ENCODE results near the gene PPFIA3. TPM values are rescaled to one million over a fixed set of nuclear protein-coding genes. Genes with fewer than 3 reads are reported as not detected.

Gene PPFIA3
- total and polyA plus RNA-seq, 2 experiments from 2014 or later = 25.4 to 29.7 TPM

- Mint-ChIP-seq H3K27ac (no peak overlapping the region), H3K4me1 (no peaks in the 10 kb centered on the region), H3K27me3 (ENCODE audit: insufficient read depth, low read depth, poor library complexity) (peaks cover 2% of the 10 kb centered on the region), H3K36me3 (ENCODE audit: low read depth) (peaks cover 12% of the 10 kb centered on the region; the same call in 2 of the 3 replicates), H3K9me3 (peaks cover 3% of the 10 kb centered on the region; the same call in 1 of the 3 replicates), H3K4me3 (no peak overlapping the region)
- Histone ChIP-seq H3K4me2 (no peak overlapping the region), H3K79me2 (replicated peaks; ENCODE audit: insufficient read depth) (no peaks in the 10 kb centered on the region), H3K4me1 (ENCODE audit: insufficient read depth) (no peaks in the 10 kb centered on the region), H3K36me3 (ENCODE audit: insufficient read depth) (no peaks in the 10 kb centered on the region), H3K9me2 (ENCODE audit: insufficient read depth) (no peaks in the 10 kb centered on the region), H2AFZ (no peak overlapping the region), H3F3A (replicated peaks; ENCODE audit: low read depth) (no peaks in the 10 kb centered on the region), H4K20me1 (replicated peaks; ENCODE audit: insufficient read depth) (no peaks in the 10 kb centered on the region), H3K27me3 (ENCODE audit: insufficient read depth) (no peaks in the 10 kb centered on the region), H3K27ac (ENCODE audit: low read depth) (no peak overlapping the region), H3K4me3 (no peak overlapping the region)
- TF ChIP-seq NANOG (IDR thresholded peaks at IDR 0.05; ENCODE audit: borderline replicate concordance) (no peak), STAT1 (IDR thresholded peaks at IDR 0.05; ENCODE audit: unreplicated experiment) (no peak), ZNF331 (CRISPR knock-in tag; IDR thresholded peaks at IDR 0.05; ENCODE audit: low read depth) (no peak), CTCF (conservative IDR thresholded peaks at IDR 0.05; ENCODE audit: low read depth in 2 of 2) (no peak), CREB1 (CRISPR knock-in tag; IDR thresholded peaks at IDR 0.05; ENCODE audit: low read depth) (no peak), EZH2 (IDR thresholded peaks at IDR 0.05; ENCODE audit: low read depth, unreplicated experiment) (no peak), JUNB (IDR thresholded peaks at IDR 0.05; ENCODE audit: unreplicated experiment) (no peak)
- TF ChIP-seq, protein P1, sequence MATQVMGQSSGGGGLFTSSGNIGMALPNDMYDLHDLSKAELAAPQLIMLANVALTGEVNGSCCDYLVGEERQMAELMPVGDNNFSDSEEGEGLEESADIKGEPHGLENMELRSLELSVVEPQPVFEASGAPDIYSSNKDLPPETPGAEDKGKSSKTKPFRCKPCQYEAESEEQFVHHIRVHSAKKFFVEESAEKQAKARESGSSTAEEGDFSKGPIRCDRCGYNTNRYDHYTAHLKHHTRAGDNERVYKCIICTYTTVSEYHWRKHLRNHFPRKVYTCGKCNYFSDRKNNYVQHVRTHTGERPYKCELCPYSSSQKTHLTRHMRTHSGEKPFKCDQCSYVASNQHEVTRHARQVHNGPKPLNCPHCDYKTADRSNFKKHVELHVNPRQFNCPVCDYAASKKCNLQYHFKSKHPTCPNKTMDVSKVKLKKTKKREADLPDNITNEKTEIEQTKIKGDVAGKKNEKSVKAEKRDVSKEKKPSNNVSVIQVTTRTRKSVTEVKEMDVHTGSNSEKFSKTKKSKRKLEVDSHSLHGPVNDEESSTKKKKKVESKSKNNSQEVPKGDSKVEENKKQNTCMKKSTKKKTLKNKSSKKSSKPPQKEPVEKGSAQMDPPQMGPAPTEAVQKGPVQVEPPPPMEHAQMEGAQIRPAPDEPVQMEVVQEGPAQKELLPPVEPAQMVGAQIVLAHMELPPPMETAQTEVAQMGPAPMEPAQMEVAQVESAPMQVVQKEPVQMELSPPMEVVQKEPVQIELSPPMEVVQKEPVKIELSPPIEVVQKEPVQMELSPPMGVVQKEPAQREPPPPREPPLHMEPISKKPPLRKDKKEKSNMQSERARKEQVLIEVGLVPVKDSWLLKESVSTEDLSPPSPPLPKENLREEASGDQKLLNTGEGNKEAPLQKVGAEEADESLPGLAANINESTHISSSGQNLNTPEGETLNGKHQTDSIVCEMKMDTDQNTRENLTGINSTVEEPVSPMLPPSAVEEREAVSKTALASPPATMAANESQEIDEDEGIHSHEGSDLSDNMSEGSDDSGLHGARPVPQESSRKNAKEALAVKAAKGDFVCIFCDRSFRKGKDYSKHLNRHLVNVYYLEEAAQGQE (IDR thresholded peaks at IDR 0.05; ENCODE audit: unreplicated experiment) = no peak
- TF ChIP-seq, protein P2, sequence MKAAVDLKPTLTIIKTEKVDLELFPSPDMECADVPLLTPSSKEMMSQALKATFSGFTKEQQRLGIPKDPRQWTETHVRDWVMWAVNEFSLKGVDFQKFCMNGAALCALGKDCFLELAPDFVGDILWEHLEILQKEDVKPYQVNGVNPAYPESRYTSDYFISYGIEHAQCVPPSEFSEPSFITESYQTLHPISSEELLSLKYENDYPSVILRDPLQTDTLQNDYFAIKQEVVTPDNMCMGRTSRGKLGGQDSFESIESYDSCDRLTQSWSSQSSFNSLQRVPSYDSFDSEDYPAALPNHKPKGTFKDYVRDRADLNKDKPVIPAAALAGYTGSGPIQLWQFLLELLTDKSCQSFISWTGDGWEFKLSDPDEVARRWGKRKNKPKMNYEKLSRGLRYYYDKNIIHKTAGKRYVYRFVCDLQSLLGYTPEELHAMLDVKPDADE (IDR thresholded peaks at IDR 0.05) = no peak
- ATAC-seq = no peak
- DNase-seq (ENCODE audit: low spot score) = no peak
Measured at GRCh38 chr19:49194408-49194807, 75.1 kb downstream of the PPFIA3 start.
